Measurements from ENCODE around the gene B4GALNT2. TPM values are rescaled to one million over a fixed set of nuclear protein-coding genes. Genes with fewer than 3 reads are reported as not detected.
"Not testable (repeated sequence)": the region's sequence is repeated elsewhere in the genome, so short reads cannot be mapped to it uniquely, and the experiment has no call there.

The B4GALNT2 gene
- total RNA-seq, 6 experiments from 2014 or later: not detected

- peaks cover 31% of the 10 kb centered on the region for H3K36me3 Mint-ChIP-seq (ENCODE audit: low read depth)
- no peaks in the 10 kb centered on the region for H3K4me1 Mint-ChIP-seq (ENCODE audit: low read depth)
- TF ChIP-seq, protein P1, sequence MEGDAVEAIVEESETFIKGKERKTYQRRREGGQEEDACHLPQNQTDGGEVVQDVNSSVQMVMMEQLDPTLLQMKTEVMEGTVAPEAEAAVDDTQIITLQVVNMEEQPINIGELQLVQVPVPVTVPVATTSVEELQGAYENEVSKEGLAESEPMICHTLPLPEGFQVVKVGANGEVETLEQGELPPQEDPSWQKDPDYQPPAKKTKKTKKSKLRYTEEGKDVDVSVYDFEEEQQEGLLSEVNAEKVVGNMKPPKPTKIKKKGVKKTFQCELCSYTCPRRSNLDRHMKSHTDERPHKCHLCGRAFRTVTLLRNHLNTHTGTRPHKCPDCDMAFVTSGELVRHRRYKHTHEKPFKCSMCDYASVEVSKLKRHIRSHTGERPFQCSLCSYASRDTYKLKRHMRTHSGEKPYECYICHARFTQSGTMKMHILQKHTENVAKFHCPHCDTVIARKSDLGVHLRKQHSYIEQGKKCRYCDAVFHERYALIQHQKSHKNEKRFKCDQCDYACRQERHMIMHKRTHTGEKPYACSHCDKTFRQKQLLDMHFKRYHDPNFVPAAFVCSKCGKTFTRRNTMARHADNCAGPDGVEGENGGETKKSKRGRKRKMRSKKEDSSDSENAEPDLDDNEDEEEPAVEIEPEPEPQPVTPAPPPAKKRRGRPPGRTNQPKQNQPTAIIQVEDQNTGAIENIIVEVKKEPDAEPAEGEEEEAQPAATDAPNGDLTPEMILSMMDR (IDR thresholded peaks at IDR 0.05): peak; percentile 91
- H3K9me3 Mint-ChIP-seq: peaks cover 48% of the 10 kb centered on the region
- H3K27ac Mint-ChIP-seq: no peak overlapping the region
- DNase-seq: peak; percentile 47
- H3K4me3 Mint-ChIP-seq: no peak overlapping the region; the same call in 1 of the 2 replicates
- H3K27me3 Mint-ChIP-seq (ENCODE audit: insufficient read depth): peaks cover 9% of the 10 kb centered on the region
These were observed 47.7 kb downstream of the B4GALNT2 start for GRCh38 chr17:49180303-49180702.

DNA sequence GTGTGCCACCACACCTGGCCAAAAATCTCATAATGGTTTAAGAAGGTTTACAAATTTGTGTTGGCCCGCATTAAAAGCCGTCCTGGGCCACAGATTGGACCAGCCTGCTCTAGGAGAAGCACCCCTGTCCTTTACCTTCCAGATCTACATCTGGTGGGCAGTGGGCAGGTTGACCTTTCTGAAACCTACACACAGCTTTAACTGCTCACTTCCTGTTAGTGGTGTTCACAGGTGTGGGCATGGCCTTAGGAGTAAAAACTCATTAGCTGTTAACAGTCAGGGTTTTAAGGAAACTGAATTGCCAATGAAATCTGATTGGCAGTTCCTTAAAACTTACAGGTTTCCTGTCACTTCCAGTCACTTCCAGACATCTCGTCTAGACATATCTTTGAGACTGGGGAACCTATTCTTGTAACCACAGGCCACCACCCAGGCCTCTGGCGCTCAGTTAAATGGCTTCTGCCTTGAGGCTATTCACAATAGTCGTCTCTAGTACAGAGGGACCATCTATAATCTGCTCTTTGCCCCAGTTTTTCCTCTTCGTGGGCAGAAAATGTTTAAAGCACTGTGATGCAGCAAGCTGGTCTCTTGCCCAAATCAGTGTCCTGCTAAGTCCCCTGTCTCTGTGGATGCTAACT lies 48.5 kb downstream of the B4GALNT2 start:
- Mint-ChIP-seq H3K4me3 (no peak overlapping the region), H3K9me3 (peaks cover 47% of the 10 kb centered on the region)

DNA sequence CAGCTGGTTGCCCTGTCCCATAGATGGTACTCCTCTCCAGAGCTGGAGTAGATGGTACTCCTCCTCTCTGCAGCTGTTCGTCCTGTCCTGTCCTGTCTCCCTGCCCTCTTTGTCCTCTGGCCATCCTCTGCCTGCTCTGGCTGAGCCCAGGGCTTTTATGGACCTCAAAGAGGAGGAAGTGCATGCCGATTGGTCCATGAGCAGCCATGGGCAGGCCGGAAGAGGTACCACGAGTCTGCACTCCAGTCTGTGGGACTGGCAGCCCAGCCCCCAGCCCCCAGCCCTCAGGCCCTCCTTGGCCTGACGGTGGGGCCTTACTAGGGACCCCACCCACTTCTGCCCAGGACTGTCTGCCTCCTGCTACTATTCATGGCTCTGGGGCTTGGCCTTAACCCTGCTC lies 50.8 kb downstream of the B4GALNT2 start:
- H3K4me1 Mint-ChIP-seq (ENCODE audit: low read depth): no peaks in the 10 kb centered on the region
- H3K4me3 Mint-ChIP-seq: no peak overlapping the region
- H3K9me3 Mint-ChIP-seq: peaks cover 37% of the 10 kb centered on the region
- DNase-seq: no peak
- peaks cover 7% of the 10 kb centered on the region; the same call in 1 of the 2 replicates for H3K27me3 Mint-ChIP-seq (ENCODE audit: insufficient read depth)
- no peak overlapping the region for H3K27ac Mint-ChIP-seq
- H3K36me3 Mint-ChIP-seq (ENCODE audit: low read depth): peaks cover 17% of the 10 kb centered on the region
- TF ChIP-seq, protein P1 (IDR thresholded peaks at IDR 0.05): no peak

More for the DNA sequence above, 48.5 kb downstream of the B4GALNT2 start:
- Mint-ChIP-seq H3K4me1 (ENCODE audit: low read depth) (no peaks in the 10 kb centered on the region), H3K27me3 (ENCODE audit: insufficient read depth) (peaks cover 7% of the 10 kb centered on the region), H3K36me3 (ENCODE audit: low read depth) (peaks cover 25% of the 10 kb centered on the region), H3K27ac (no peak overlapping the region)
- no peak for DNase-seq
- TF ChIP-seq, protein P1 (IDR thresholded peaks at IDR 0.05): no peak

DNA sequence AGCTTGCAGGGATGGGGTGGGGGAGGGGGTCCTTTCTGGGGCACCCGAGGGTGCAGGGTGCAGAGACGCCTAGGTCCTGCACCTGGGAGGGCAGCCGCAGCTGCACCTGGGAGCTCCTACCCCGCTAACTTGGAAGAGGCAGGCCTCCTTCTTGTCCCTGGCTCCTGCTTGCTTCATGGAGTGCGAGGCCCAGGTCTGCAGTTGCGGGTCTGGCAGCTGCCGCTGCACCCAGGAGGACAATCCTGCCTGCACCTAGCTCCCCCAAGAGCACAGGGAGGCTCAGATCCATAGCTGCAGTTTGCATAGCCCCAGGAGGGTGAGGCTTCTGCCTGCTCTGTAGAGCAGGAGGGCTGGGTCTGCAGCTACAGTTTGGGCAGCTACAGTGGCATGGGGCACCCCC lies 51.2 kb downstream of the B4GALNT2 start:
- TF ChIP-seq, protein P1 (IDR thresholded peaks at IDR 0.05): no peak
- Mint-ChIP-seq H3K9me3 (peaks cover 37% of the 10 kb centered on the region), H3K27ac (no peak overlapping the region), H3K27me3 (ENCODE audit: insufficient read depth) (peaks cover 10% of the 10 kb centered on the region; the same call in 1 of the 2 replicates), H3K4me1 (ENCODE audit: low read depth) (no peaks in the 10 kb centered on the region), H3K36me3 (ENCODE audit: low read depth) (peaks cover 17% of the 10 kb centered on the region), H3K4me3 (no peak overlapping the region)
- no peak for DNase-seq

DNA sequence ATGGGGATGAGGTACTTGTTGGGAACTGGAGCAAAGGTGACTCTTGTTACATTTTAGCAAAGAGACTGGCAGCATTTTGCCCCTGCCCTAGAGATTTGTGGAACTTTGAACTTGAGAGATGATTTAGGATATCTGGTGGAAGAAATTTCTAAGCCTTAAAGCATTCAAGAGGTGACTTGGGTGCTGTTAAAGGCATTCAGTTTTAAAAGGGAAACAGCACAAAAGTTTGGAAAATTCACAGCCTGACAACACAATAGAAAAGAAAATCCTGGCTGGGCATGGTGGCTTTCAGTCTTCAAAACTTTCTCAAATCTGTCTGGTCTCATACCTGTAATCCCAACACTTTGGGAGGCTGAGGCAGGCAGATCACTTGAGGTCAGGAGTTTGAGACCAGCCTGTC lies 52.0 kb downstream of the B4GALNT2 start:
- Mint-ChIP-seq H3K9me3 (peaks cover 37% of the 10 kb centered on the region), H3K27me3 (ENCODE audit: insufficient read depth) (peaks cover 12% of the 10 kb centered on the region; the same call in 1 of the 2 replicates), H3K36me3 (ENCODE audit: low read depth) (peaks cover 17% of the 10 kb centered on the region)
- DNase-seq; H3K27ac Mint-ChIP-seq; H3K4me1 Mint-ChIP-seq (ENCODE audit: low read depth); H3K4me3 Mint-ChIP-seq: not testable (repeated sequence)

DNA sequence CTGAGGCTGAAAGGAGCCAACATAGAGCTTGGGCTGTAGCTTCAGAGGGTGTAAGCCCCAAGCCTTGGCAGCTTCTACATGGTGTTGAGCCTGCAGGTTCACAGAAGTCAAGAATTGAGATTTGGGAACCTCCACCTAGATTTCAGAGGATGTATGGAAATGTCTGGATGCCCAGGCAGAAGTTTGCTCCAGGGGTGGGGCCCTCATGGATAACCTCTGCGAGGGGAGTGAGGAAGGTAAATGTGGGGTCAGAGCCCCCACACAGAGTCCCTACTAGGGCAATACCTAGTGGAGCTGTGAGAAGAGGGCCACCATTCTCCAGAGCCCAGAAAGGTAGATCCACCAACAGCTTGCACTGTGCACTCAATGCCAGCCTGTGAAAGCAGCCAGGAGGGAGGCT lies 52.8 kb downstream of the B4GALNT2 start:
- peaks cover 12% of the 10 kb centered on the region; the same call in 1 of the 2 replicates for H3K27me3 Mint-ChIP-seq (ENCODE audit: insufficient read depth)
- H3K27ac Mint-ChIP-seq; H3K4me1 Mint-ChIP-seq (ENCODE audit: low read depth); DNase-seq; H3K4me3 Mint-ChIP-seq: not testable (repeated sequence)
- H3K36me3 Mint-ChIP-seq (ENCODE audit: low read depth): peaks cover 17% of the 10 kb centered on the region
- H3K9me3 Mint-ChIP-seq: peaks cover 37% of the 10 kb centered on the region
